Measurements from ENCODE around the gene MYMX.

Gene MYMX

DNA sequence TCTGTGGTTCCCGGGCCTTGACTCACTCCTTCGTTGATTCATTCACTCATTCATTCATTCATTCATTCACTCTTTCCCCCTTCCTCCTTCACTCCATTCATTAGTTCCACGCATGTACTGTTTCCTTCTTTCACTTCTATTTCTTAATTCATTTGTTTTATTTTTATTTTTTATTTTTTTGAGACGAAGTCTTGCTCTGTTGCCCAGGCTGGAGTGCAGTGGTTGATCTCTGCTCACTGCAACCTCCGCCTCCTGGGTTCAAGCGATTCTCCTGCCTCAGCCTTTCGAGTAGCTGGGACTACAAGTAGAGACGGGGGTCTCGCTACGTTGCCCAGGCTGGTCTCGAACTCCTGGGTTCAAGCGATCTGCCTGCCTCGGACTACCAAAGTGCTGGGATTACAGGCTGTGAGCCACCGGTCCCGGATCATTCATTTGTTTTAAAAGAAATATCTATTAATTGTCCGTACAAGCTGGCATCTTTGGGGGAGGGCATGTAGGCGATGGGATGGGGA is 49.1 kb downstream of the MYMX start:
- no peak for DNase-seq

GRCh38 chr6:44266347-44266746 is 49.6 kb downstream of the MYMX start:
- DNase-seq, result peak; percentile 23

- DNase-seq, result no peak
Measured at GRCh38 chr6:44267252-44267651, 50.5 kb downstream of the MYMX start.
